Fibroblast of the aortic adventitia (primary cell): Measurements from ENCODE around the gene PTPA. TPM values are rescaled to one million over a fixed set of nuclear protein-coding genes. Genes with fewer than 3 reads are reported as not detected.
A peak's percentile ranks its signal among the peaks of the same experiment; 100 is the strongest.
"Not testable (repeated sequence)": the region's sequence is repeated elsewhere in the genome, so short reads cannot be mapped to it uniquely, and the experiment has no call there.

Experiments used
- DNase-seq: peaks from one replicate; pipeline ENCODE4 v3.0.0-alpha.2; 2010; ENCODE audit warnings: low read depth
- H3K4me3 ChIP-seq: 2 replicates; pipeline ENCODE4 v1.5.1; 2011; ENCODE audit warnings: low read depth, mild to moderate bottlenecking, control low read depth, low read length, moderate library complexity
- CTCF ChIP-seq: IDR thresholded peaks from 2 replicates; pipeline ENCODE4 v1.5.1; 2011; ENCODE audit warnings: mild to moderate bottlenecking, low read length, control low read depth, inconsistent platforms; ENCODE audit not compliant: insufficient read depth
- total RNA-seq: library from RNA; depleted of rRNA; stranded (reverse); fragments of >200 nt; gene quantifications from 2 replicates; pipeline ENCODE4 v1.2.3, GENCODE V29; 2012; ENCODE audit warnings: low replicate concordance

The PTPA gene
- total RNA-seq, 1 donor = 91.5 TPM

GRCh38 chr9:129121483-129121882, 10.3 kb downstream of the PTPA start:
- peak; percentile 33 for DNase-seq
- no peak for TF ChIP-seq CTCF
- no peak overlapping the region for H3K4me3 ChIP-seq

- no peak overlapping the region for H3K4me3 ChIP-seq
- DNase-seq = no peak
- TF ChIP-seq CTCF = no peak
Measured at GRCh38 chr9:129122133-129122532, 10.9 kb downstream of the PTPA start.

GRCh38 chr9:129122976-129123375, 11.8 kb downstream of the PTPA start:
- not testable (repeated sequence) for DNase-seq, H3K4me3 ChIP-seq

GRCh38 chr9:129124506-129125069, 13.4 kb downstream of the PTPA start:
- no peak overlapping the region for H3K4me3 ChIP-seq
- no peak for DNase-seq
- no peak for TF ChIP-seq CTCF

- DNase-seq = peak; percentile 97
- no peak overlapping the region for H3K4me3 ChIP-seq
- TF ChIP-seq CTCF = no peak
Measured at GRCh38 chr9:129125478-129125877, 14.3 kb downstream of the PTPA start.

- DNase-seq = no peak
- H3K4me3 ChIP-seq = no peak overlapping the region
- TF ChIP-seq CTCF = no peak
Measured at GRCh38 chr9:129126749-129127618, 15.8 kb downstream of the PTPA start.

- TF ChIP-seq CTCF = no peak
- no peak for DNase-seq
- no peak overlapping the region for H3K4me3 ChIP-seq
Measured at GRCh38 chr9:129128689-129129088, 17.5 kb downstream of the PTPA start.

GRCh38 chr9:129130271-129130670, 19.1 kb downstream of the PTPA start:
- not testable (repeated sequence) for DNase-seq, H3K4me3 ChIP-seq
